ENCODE measurements around the gene CLCA1. TPM values are rescaled to one million over a fixed set of nuclear protein-coding genes. Genes with fewer than 3 reads are reported as not detected.

CLCA1 gene
- total and polyA plus RNA-seq, 2 experiments from 2014 or later, result 2.0 to 42.9 TPM

DNA sequence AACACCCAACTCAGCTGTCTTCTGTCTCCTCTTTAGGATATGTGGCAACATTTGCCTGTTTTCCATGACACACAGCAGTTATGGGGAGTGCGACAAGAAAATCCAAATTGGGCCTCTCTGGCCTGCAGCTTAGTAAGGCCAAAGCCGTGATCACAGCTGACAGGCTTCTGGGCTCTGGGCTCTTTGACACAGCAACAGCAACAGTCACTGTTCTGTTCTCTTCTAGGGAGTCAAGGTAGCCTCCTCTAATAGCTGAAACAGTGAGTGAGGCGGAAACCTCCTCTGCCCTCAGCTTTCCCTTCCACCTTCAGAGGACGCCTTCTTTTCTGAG, 19.0 kb downstream of the CLCA1 start:
- TF ChIP-seq, protein P1, sequence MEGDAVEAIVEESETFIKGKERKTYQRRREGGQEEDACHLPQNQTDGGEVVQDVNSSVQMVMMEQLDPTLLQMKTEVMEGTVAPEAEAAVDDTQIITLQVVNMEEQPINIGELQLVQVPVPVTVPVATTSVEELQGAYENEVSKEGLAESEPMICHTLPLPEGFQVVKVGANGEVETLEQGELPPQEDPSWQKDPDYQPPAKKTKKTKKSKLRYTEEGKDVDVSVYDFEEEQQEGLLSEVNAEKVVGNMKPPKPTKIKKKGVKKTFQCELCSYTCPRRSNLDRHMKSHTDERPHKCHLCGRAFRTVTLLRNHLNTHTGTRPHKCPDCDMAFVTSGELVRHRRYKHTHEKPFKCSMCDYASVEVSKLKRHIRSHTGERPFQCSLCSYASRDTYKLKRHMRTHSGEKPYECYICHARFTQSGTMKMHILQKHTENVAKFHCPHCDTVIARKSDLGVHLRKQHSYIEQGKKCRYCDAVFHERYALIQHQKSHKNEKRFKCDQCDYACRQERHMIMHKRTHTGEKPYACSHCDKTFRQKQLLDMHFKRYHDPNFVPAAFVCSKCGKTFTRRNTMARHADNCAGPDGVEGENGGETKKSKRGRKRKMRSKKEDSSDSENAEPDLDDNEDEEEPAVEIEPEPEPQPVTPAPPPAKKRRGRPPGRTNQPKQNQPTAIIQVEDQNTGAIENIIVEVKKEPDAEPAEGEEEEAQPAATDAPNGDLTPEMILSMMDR (IDR thresholded peaks at IDR 0.05; ENCODE audit: poor library complexity), result no peak
- TF ChIP-seq EZH2 (IDR thresholded peaks at IDR 0.05; ENCODE audit: borderline replicate concordance) (no peak), EZH2phosphoT487 (IDR thresholded peaks at IDR 0.05; ENCODE audit: low read depth, severe bottlenecking, unreplicated experiment) (no peak)

DNA sequence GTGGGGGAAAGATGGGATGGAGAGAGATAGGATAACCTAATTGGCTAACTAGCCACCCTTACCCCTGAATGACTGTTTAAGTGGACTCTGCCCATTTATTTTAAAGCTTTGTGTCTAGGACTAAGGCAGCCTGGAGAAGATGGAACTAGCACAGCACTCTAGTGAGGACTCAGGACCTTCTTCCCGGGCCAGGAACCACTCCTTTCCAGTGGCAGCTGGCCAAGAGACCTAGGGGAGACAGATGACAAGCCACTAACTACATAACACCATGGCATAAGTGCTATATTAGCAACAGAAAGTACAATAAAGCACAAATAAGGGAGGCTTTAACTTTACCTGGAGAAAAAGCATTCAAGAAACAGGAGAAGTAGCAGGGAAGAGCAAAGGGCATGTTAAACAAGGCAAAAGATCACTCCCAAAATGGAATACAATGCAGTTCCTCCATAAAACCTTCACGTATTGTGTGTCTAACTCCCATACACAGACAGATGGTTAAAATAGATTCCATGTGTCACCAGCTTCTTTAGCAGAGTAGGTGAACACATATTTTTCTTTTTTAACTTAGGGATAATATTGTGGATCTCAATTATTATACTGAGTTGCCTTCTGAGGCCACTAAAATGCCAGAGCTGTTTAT, 20.6 kb downstream of the CLCA1 start:
- Histone ChIP-seq H3K4me2 (no peak overlapping the region), H3K36me3 (replicated peaks; ENCODE audit: insufficient read depth, low read depth) (no peaks in the 10 kb centered on the region), H3K4me1 (ENCODE audit: insufficient read depth) (no peaks in the 10 kb centered on the region), H3K4me3 (no peak overlapping the region), H3K9me2 (replicated peaks; ENCODE audit: insufficient read depth) (no peaks in the 10 kb centered on the region), H2AFZ (no peak overlapping the region), H4K20me1 (ENCODE audit: insufficient read depth, poor library complexity, severe bottlenecking) (no peaks in the 10 kb centered on the region), H3K27me3 (no peaks in the 10 kb centered on the region), H3K9me3 (ENCODE audit: low read depth) (no peaks in the 10 kb centered on the region), H3K79me2 (no peaks in the 10 kb centered on the region), H3K27ac (no peak overlapping the region)
- no peak for DNase-seq (ENCODE audit: low spot score)
- WGBS (ENCODE audit: low lambda C conversion rate, missing lambda C conversion rate), result 65% methylated on average over 2 of the region's 2 CpGs
- TF ChIP-seq, protein P1 (IDR thresholded peaks at IDR 0.05; ENCODE audit: poor library complexity), result no peak
- TF ChIP-seq EZH2phosphoT487 (IDR thresholded peaks at IDR 0.05; ENCODE audit: low read depth, severe bottlenecking, unreplicated experiment) (no peak), EZH2 (IDR thresholded peaks at IDR 0.05; ENCODE audit: borderline replicate concordance) (no peak)

More for the DNA sequence above, 19.0 kb downstream of the CLCA1 start:
- H3K9me3 ChIP-seq (ENCODE audit: low read depth), result no peaks in the 10 kb centered on the region
- no peak overlapping the region for H3K4me2 ChIP-seq
- no peak overlapping the region for H3K27ac ChIP-seq
- no peak overlapping the region for H2AFZ ChIP-seq
- WGBS (ENCODE audit: low lambda C conversion rate, missing lambda C conversion rate), result 98% methylated on average over 4 of the region's 4 CpGs
- no peak overlapping the region for H3K4me3 ChIP-seq
- no peaks in the 10 kb centered on the region for H3K4me1 ChIP-seq (ENCODE audit: insufficient read depth)
- H3K9me2 ChIP-seq (replicated peaks; ENCODE audit: insufficient read depth), result no peaks in the 10 kb centered on the region
- DNase-seq (ENCODE audit: low spot score), result no peak
- no peaks in the 10 kb centered on the region for H3K27me3 ChIP-seq
- H3K79me2 ChIP-seq, result no peaks in the 10 kb centered on the region
- no peaks in the 10 kb centered on the region for H4K20me1 ChIP-seq (ENCODE audit: insufficient read depth, poor library complexity, severe bottlenecking)
- no peaks in the 10 kb centered on the region for H3K36me3 ChIP-seq (replicated peaks; ENCODE audit: insufficient read depth, low read depth)

DNA sequence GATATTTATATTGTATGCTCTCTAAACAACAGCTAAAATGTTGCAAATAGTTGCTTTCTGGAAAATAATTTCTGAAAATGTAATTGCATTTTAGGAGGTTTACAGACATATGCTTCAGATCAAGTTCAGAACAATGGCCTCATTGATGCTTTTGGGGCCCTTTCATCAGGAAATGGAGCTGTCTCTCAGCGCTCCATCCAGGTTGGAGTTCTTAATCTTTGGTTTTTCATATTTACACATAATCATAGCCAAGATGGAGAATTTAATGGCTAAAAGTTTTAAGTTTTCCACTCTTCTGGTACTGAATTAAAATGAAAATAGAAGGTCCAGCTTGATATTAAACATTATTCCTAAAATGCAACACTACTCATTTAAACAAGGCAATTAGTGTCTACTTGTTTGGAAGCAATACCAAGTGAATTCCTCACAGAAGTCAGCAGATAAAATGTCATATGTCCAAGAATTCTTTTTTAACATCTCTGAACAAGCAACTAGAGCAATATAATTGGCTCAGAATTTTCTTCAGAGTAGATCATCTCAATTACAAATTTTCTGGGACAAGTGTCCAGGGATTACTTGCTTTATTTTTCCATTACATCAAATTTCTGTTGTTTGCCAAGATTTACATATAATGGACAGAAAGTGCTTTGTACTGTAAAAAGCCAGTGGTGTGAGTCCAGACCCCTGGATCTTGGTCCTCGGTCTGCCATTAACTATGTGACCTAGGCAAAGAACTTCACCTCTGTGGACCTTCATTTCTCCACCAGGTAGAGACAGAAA, 22.6 kb downstream of the CLCA1 start:
- Histone ChIP-seq H3K4me1 (ENCODE audit: insufficient read depth) (no peaks in the 10 kb centered on the region), H2AFZ (no peak overlapping the region), H3K9me3 (ENCODE audit: low read depth) (no peaks in the 10 kb centered on the region), H3K4me2 (no peak overlapping the region), H3K79me2 (no peaks in the 10 kb centered on the region), H4K20me1 (ENCODE audit: insufficient read depth, poor library complexity, severe bottlenecking) (no peaks in the 10 kb centered on the region), H3K27me3 (no peaks in the 10 kb centered on the region), H3K4me3 (no peak overlapping the region), H3K27ac (no peak overlapping the region), H3K9me2 (replicated peaks; ENCODE audit: insufficient read depth) (no peaks in the 10 kb centered on the region), H3K36me3 (replicated peaks; ENCODE audit: insufficient read depth, low read depth) (no peaks in the 10 kb centered on the region)
- no peak for DNase-seq (ENCODE audit: low spot score)
- TF ChIP-seq EZH2phosphoT487 (IDR thresholded peaks at IDR 0.05; ENCODE audit: low read depth, severe bottlenecking, unreplicated experiment) (no peak), EZH2 (IDR thresholded peaks at IDR 0.05; ENCODE audit: borderline replicate concordance) (no peak)
- TF ChIP-seq, protein P1 (IDR thresholded peaks at IDR 0.05; ENCODE audit: poor library complexity), result no peak
- WGBS (ENCODE audit: low lambda C conversion rate, missing lambda C conversion rate), result 87% methylated on average over 2 of the region's 2 CpGs
